ENCODE measurements around the gene SSR4.

Gene SSR4

GRCh38 chrX:153784325-153784967 lies 10.0 kb upstream of the SSR4 start:
- Histone ChIP-seq H2AFZ (ENCODE audit: low read depth) (no peak overlapping the region), H4K20me1 (ENCODE audit: insufficient read depth) (no peaks in the 10 kb centered on the region), H3K36me3 (ENCODE audit: insufficient read depth) (no peaks in the 10 kb centered on the region), H3K4me1 (ENCODE audit: low read depth, poor library complexity, severe bottlenecking) (no peaks in the 10 kb centered on the region), H3K9ac (no peak overlapping the region), H3K79me2 (ENCODE audit: insufficient read depth, low read depth) (no peaks in the 10 kb centered on the region), H3K4me3 (IDR thresholded peaks at IDR 0.05; ENCODE audit: insufficient read depth, low read depth, low read length) (no peak overlapping the region), H3K4me2 (no peak overlapping the region), H3K27ac (no peak overlapping the region), H3K27me3 (ENCODE audit: insufficient read depth, low read depth) (peaks cover 6% of the 10 kb centered on the region; the same call in 1 of the 2 replicates)
- TF ChIP-seq CTCF (conservative IDR thresholded peaks at IDR 0.05; ENCODE audit: low read depth, low read length): no peak

GRCh38 chrX:153786669-153787068 lies 7.8 kb upstream of the SSR4 start:
- Histone ChIP-seq H3K4me2 (no peak overlapping the region), H3K27me3 (ENCODE audit: insufficient read depth, low read depth) (no peaks in the 10 kb centered on the region), H3K27ac (no peak overlapping the region), H3K4me1 (ENCODE audit: low read depth, poor library complexity, severe bottlenecking) (no peaks in the 10 kb centered on the region), H3K9ac (no peak overlapping the region), H3K79me2 (ENCODE audit: insufficient read depth, low read depth) (no peaks in the 10 kb centered on the region), H2AFZ (ENCODE audit: low read depth) (no peak overlapping the region), H4K20me1 (ENCODE audit: insufficient read depth) (no peaks in the 10 kb centered on the region), H3K36me3 (ENCODE audit: insufficient read depth) (no peaks in the 10 kb centered on the region), H3K4me3 (IDR thresholded peaks at IDR 0.05; ENCODE audit: insufficient read depth, low read depth, low read length) (no peak overlapping the region)
- no peak for TF ChIP-seq CTCF (conservative IDR thresholded peaks at IDR 0.05; ENCODE audit: low read depth, low read length)

GRCh38 chrX:153789654-153790053 lies 4.8 kb upstream of the SSR4 start:
- Histone ChIP-seq H3K36me3 (ENCODE audit: insufficient read depth) (no peaks in the 10 kb centered on the region), H3K27me3 (ENCODE audit: insufficient read depth, low read depth) (no peaks in the 10 kb centered on the region), H3K27ac (no peak overlapping the region), H3K79me2 (ENCODE audit: insufficient read depth, low read depth) (peaks cover 15% of the 10 kb centered on the region; the same call in 1 of the 2 replicates), H2AFZ (ENCODE audit: low read depth) (no peak overlapping the region), H3K4me2 (no peak overlapping the region), H4K20me1 (ENCODE audit: insufficient read depth) (no peaks in the 10 kb centered on the region), H3K4me3 (IDR thresholded peaks at IDR 0.05; ENCODE audit: insufficient read depth, low read depth, low read length) (no peak overlapping the region), H3K4me1 (ENCODE audit: low read depth, poor library complexity, severe bottlenecking) (peaks cover 4% of the 10 kb centered on the region), H3K9ac (no peak overlapping the region)
- TF ChIP-seq CTCF (conservative IDR thresholded peaks at IDR 0.05; ENCODE audit: low read depth, low read length): no peak

- Histone ChIP-seq H3K4me3 (IDR thresholded peaks at IDR 0.05; ENCODE audit: insufficient read depth, low read depth, low read length) (no peak overlapping the region), H2AFZ (ENCODE audit: low read depth) (no peak overlapping the region), H3K79me2 (ENCODE audit: insufficient read depth, low read depth) (peaks cover 30% of the 10 kb centered on the region), H4K20me1 (ENCODE audit: insufficient read depth) (no peaks in the 10 kb centered on the region), H3K4me2 (no peak overlapping the region), H3K27me3 (ENCODE audit: insufficient read depth, low read depth) (no peaks in the 10 kb centered on the region), H3K27ac (no peak overlapping the region), H3K36me3 (ENCODE audit: insufficient read depth) (no peaks in the 10 kb centered on the region), H3K4me1 (ENCODE audit: low read depth, poor library complexity, severe bottlenecking) (peaks cover 6% of the 10 kb centered on the region), H3K9ac (no peak overlapping the region)
- TF ChIP-seq CTCF (conservative IDR thresholded peaks at IDR 0.05; ENCODE audit: low read depth, low read length): no peak
Measured at GRCh38 chrX:153791104-153791852, 3.2 kb upstream of the SSR4 start.
